Measurements from ENCODE around the gene FDXACB1. TPM values are rescaled to one million over a fixed set of nuclear protein-coding genes. Genes with fewer than 3 reads are reported as not detected.

Gene FDXACB1, protein sequence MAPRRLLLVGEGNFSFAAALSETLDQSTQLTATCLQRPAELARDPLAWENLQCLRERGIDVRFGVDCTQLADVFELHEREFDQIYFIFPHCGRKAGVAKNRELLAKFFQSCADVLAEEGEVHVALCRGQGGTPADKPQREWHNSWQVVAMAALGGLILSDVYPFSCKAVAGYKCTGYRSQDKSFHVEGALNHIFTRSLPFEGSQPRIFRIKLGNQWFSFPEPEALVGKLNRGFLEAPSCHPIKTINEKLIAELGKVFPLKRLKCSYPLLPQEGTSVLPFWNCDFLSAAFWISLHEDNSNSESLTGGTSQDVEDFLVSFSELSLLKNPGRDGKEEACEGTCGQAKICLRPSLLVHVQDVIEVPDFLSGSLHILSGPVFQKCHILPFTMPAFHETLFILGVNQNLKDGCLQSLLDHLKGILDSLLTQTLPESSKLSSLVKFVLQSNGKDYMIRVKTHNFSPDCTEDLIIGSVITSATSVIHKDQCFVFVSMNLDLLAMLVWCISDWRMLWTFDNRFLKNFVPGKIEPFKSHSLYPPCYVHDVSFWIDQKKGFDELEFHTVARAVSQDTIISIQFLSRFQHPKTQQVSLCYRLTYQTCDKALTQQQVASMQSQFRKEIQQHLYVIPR
- total RNA-seq, result 2.5 and 3.8 TPM in 2 replicates

GRCh38 chr11:111878849-111879636 is at the start of gene FDXACB1, which contains the start of gene CFAP68:
TSS of gene FDXACB1 (minus strand) at chr11:111879165. CDS start at chr11:111879132, 33 bp downstream.
TSS of gene CFAP68 (plus strand) at chr11:111879541. CDS start at chr11:111879561, 20 bp downstream.

GRCh38 chr11:111918390-111919256 is 39.7 kb upstream of the FDXACB1 start, which contains the start of gene C11orf52:
TSS of gene C11orf52 (plus strand) at chr11:111918913. CDS start at chr11:111918973, 60 bp downstream.

GRCh38 chr11:111912535-111912934 is 33.6 kb upstream of the FDXACB1 start, which contains the start of gene HSPB2:
TSS of gene HSPB2 (plus strand) at chr11:111912734. CDS start at chr11:111912830, 96 bp downstream.

GRCh38 chr11:111911563-111912401 is 32.8 kb upstream of the FDXACB1 start, which contains the start of gene CRYAB:
TSS of gene CRYAB (minus strand) at chr11:111911770. CDS start at chr11:111911724, 46 bp downstream.

GRCh38 chr11:111870886-111871692 is 7.9 kb downstream of the FDXACB1 start, which contains the start of gene ALG9:
TSS of gene ALG9 (minus strand) at chr11:111871581. CDS start at chr11:111871482, 99 bp downstream.

Other genes starting within 250 kb of the FDXACB1 start
- 50.1 and 53.2 TPM in 2 replicates for gene PPP2R1B, start 112.8 kb downstream of the FDXACB1 start, total RNA-seq
- gene ALG9, start 7.6 kb downstream of the FDXACB1 start, total RNA-seq, result 28.1 and 29.6 TPM in 2 replicates
- 11.8 and 12.3 TPM in 2 replicates for gene CFAP68, start 376 bp upstream of the FDXACB1 start, total RNA-seq
- not detected in 2 replicates for gene CRYAB, start 32.6 kb upstream of the FDXACB1 start, total RNA-seq
- not detected in 2 replicates for gene HSPB2, start 33.6 kb upstream of the FDXACB1 start, total RNA-seq
- gene C11orf52, start 39.7 kb upstream of the FDXACB1 start, total RNA-seq, result 0.49 and 0.80 TPM in 2 replicates
- 8.7 TPM in 2 replicates for gene DIXDC1, start 58.2 kb upstream of the FDXACB1 start, total RNA-seq
- gene DLAT, start 146.2 kb upstream of the FDXACB1 start, total RNA-seq, result 41.2 and 46.1 TPM in 2 replicates
- gene PIH1D2, start 194.9 kb upstream of the FDXACB1 start, total RNA-seq, result 0.64 and 1.9 TPM in 2 replicates
- gene NKAPD1, start 195.1 kb upstream of the FDXACB1 start, total RNA-seq, result 8.3 and 9.2 TPM in 2 replicates
- 54.6 and 67.4 TPM in 2 replicates for gene TIMM8B, start 207.6 kb upstream of the FDXACB1 start, total RNA-seq
- 96.6 and 117 TPM in 2 replicates for gene SDHD, start 207.7 kb upstream of the FDXACB1 start, total RNA-seq

Data from mammary microvascular endothelial cell (primary cell).